ENCODE measurements around the gene PLD2. TPM values are rescaled to one million over a fixed set of nuclear protein-coding genes. Genes with fewer than 3 reads are reported as not detected.
A peak's percentile ranks its signal among the peaks of the same experiment; 100 is the strongest.

Gene PLD2
- polyA plus RNA-seq, 2 donors, result 66.9 to 67.4 TPM

GRCh38 chr17:4839221-4839620 lies 32.3 kb downstream of the PLD2 start:
- WGBS, 2 donors, result 87 to 92% methylated on average over 8 of the region's 8 CpGs
- Histone ChIP-seq H3K4me3 (ENCODE audit: low read depth in 1 of 2, low read length in 2 of 2) (no peak overlapping the region), H3K27ac (ENCODE audit: low read depth in 2 of 2, low read length in 1 of 2) (no peak overlapping the region), H3K36me3 (ENCODE audit: control insufficient read depth in 2 of 2, insufficient read depth in 2 of 2, low read length in 1 of 2) (peaks cover 0 to 4% of the 10 kb centered on the region in 2 donors), H3K27me3 (ENCODE audit: control insufficient read depth in 1 of 2, insufficient read depth in 2 of 2, low read length in 2 of 2) (no peaks in the 10 kb centered on the region), H3K4me1 (ENCODE audit: control insufficient read depth in 2 of 2, insufficient read depth in 2 of 2, low read length in 1 of 2) (peaks cover 7 to 16% of the 10 kb centered on the region in 2 donors), H3K9me3 (ENCODE audit: control insufficient read depth in 2 of 2, insufficient read depth in 1 of 2, low read depth in 1 of 2, low read length in 1 of 2) (no peaks in the 10 kb centered on the region)

- H3K4me1 ChIP-seq (ENCODE audit: control insufficient read depth in 2 of 2, insufficient read depth in 2 of 2, low read length in 1 of 2), result peaks cover 7 to 14% of the 10 kb centered on the region in 2 donors
- peaks cover 0 to 7% of the 10 kb centered on the region in 2 donors for H3K36me3 ChIP-seq (ENCODE audit: control insufficient read depth in 2 of 2, insufficient read depth in 2 of 2, low read length in 1 of 2)
- no peaks in the 10 kb centered on the region for H3K9me3 ChIP-seq (ENCODE audit: control insufficient read depth in 2 of 2, insufficient read depth in 1 of 2, low read depth in 1 of 2, low read length in 1 of 2)
- peak overlapping the region in 1 of 2 donors; percentile 44 for H3K27ac ChIP-seq (ENCODE audit: low read depth in 2 of 2, low read length in 1 of 2)
- H3K27me3 ChIP-seq (ENCODE audit: control insufficient read depth in 1 of 2, insufficient read depth in 2 of 2, low read length in 2 of 2), result no peaks in the 10 kb centered on the region
- 69 to 75% methylated on average over 8 of the region's 8 CpGs for WGBS, 2 donors
- H3K4me3 ChIP-seq (ENCODE audit: low read depth in 1 of 2, low read length in 2 of 2), result no peak overlapping the region
Measured at GRCh38 chr17:4839965-4840892, 33.3 kb downstream of the PLD2 start.

DNA sequence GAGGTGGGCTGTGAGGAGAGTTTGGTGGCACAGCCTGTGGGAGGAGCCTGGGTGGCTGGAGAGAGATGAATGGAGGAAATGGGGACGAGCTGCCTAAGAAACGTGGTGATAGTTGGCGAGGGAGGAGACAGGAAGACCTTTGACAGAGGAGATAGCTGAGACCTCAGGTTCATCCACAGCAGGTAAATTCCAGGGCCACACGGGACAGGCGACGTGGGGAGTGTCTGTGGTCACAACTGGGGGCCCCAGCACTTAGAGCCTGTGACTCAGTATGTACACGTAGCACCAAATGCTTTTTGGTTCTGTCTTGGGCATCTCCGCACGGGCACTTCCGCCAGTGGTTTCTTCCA lies 33.9 kb downstream of the PLD2 start:
- 83 to 86% methylated on average over 9 to 10 of the region's 10 CpGs for WGBS, 2 donors
- no peaks in the 10 kb centered on the region for H3K27me3 ChIP-seq (ENCODE audit: control insufficient read depth in 1 of 2, insufficient read depth in 2 of 2, low read length in 2 of 2)
- H3K36me3 ChIP-seq (ENCODE audit: control insufficient read depth in 2 of 2, insufficient read depth in 2 of 2, low read length in 1 of 2), result peaks cover 0 to 7% of the 10 kb centered on the region in 2 donors
- no peaks in the 10 kb centered on the region for H3K9me3 ChIP-seq (ENCODE audit: control insufficient read depth in 2 of 2, insufficient read depth in 1 of 2, low read depth in 1 of 2, low read length in 1 of 2)
- H3K4me3 ChIP-seq (ENCODE audit: low read depth in 1 of 2, low read length in 2 of 2), result no peak overlapping the region
- peaks cover 9 to 16% of the 10 kb centered on the region in 2 donors for H3K4me1 ChIP-seq (ENCODE audit: control insufficient read depth in 2 of 2, insufficient read depth in 2 of 2, low read length in 1 of 2)
- H3K27ac ChIP-seq (ENCODE audit: low read depth in 2 of 2, low read length in 1 of 2), result peak overlapping the region in 1 of 2 donors; percentile 44

GRCh38 chr17:4842376-4842775 lies 35.4 kb downstream of the PLD2 start:
- 93 to 94% methylated on average over 3 of the region's 3 CpGs for WGBS, 2 donors
- Histone ChIP-seq H3K4me3 (ENCODE audit: low read depth in 1 of 2, low read length in 2 of 2) (no peak overlapping the region), H3K27me3 (ENCODE audit: control insufficient read depth in 1 of 2, insufficient read depth in 2 of 2, low read length in 2 of 2) (no peaks in the 10 kb centered on the region), H3K27ac (ENCODE audit: low read depth in 2 of 2, low read length in 1 of 2) (no peak overlapping the region), H3K36me3 (ENCODE audit: control insufficient read depth in 2 of 2, insufficient read depth in 2 of 2, low read length in 1 of 2) (peaks cover 0 to 9% of the 10 kb centered on the region in 2 donors), H3K9me3 (ENCODE audit: control insufficient read depth in 2 of 2, insufficient read depth in 1 of 2, low read depth in 1 of 2, low read length in 1 of 2) (no peaks in the 10 kb centered on the region), H3K4me1 (ENCODE audit: control insufficient read depth in 2 of 2, insufficient read depth in 2 of 2, low read length in 1 of 2) (peaks cover 10 to 22% of the 10 kb centered on the region in 2 donors)

DNA sequence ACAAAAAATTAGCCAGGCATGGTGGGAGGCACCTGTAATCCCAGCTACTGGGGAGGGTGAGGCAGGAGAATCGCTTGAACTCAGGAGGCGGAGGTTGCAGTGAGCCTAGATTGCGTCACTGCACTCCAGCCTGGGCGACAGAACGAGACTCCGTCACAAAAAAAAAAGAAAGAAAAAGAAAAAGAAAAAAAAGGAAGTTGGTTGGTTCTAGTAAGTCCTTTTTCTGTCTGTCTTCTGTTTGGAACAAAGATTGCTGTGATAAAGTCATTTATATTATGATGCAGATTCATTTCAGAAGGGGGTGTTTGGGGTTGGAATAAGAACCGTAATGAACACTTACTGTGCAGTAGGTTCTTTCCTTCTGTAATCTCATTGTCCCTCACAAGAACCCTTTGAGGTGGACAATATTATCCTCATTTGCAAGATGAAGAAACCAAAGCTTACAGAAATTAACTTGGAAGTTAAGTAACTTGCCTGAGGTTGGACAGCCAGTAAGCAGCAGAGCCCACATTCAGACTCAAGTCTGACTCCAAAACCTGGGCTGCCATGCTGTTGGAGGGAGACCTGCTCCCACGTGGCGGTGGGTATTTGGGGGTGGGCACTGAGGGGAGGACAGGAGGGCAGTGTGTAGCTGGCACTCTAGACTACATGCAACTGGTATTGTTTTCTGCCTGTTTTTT lies 36.5 kb downstream of the PLD2 start:
- no peaks in the 10 kb centered on the region for H3K9me3 ChIP-seq (ENCODE audit: control insufficient read depth in 2 of 2, insufficient read depth in 1 of 2, low read depth in 1 of 2, low read length in 1 of 2)
- H3K27me3 ChIP-seq (ENCODE audit: control insufficient read depth in 1 of 2, insufficient read depth in 2 of 2, low read length in 2 of 2), result no peaks in the 10 kb centered on the region
- peaks cover 10 to 18% of the 10 kb centered on the region in 2 donors for H3K4me1 ChIP-seq (ENCODE audit: control insufficient read depth in 2 of 2, insufficient read depth in 2 of 2, low read length in 1 of 2)
- 75 to 88% methylated on average over 9 of the region's 9 CpGs for WGBS, 2 donors
- H3K36me3 ChIP-seq (ENCODE audit: control insufficient read depth in 2 of 2, insufficient read depth in 2 of 2, low read length in 1 of 2), result peaks cover 0 to 5% of the 10 kb centered on the region in 2 donors
- no peak overlapping the region for H3K27ac ChIP-seq (ENCODE audit: low read depth in 2 of 2, low read length in 1 of 2)
- H3K4me3 ChIP-seq (ENCODE audit: low read depth in 1 of 2, low read length in 2 of 2), result no peak overlapping the region

GRCh38 chr17:4845118-4845517 lies 38.2 kb downstream of the PLD2 start:
- Histone ChIP-seq H3K4me1 (ENCODE audit: control insufficient read depth in 2 of 2, insufficient read depth in 2 of 2, low read length in 1 of 2) (peaks cover 10 to 24% of the 10 kb centered on the region in 2 donors), H3K36me3 (ENCODE audit: control insufficient read depth in 2 of 2, insufficient read depth in 2 of 2, low read length in 1 of 2) (peaks cover 0 to 5% of the 10 kb centered on the region in 2 donors), H3K4me3 (ENCODE audit: low read depth in 1 of 2, low read length in 2 of 2) (no peak overlapping the region), H3K27me3 (ENCODE audit: control insufficient read depth in 1 of 2, insufficient read depth in 2 of 2, low read length in 2 of 2) (no peaks in the 10 kb centered on the region), H3K9me3 (ENCODE audit: control insufficient read depth in 2 of 2, insufficient read depth in 1 of 2, low read depth in 1 of 2, low read length in 1 of 2) (no peaks in the 10 kb centered on the region), H3K27ac (ENCODE audit: low read depth in 2 of 2, low read length in 1 of 2) (no peak overlapping the region)
- WGBS, 2 donors, result 84 to 86% methylated on average over 5 of the region's 5 CpGs

DNA sequence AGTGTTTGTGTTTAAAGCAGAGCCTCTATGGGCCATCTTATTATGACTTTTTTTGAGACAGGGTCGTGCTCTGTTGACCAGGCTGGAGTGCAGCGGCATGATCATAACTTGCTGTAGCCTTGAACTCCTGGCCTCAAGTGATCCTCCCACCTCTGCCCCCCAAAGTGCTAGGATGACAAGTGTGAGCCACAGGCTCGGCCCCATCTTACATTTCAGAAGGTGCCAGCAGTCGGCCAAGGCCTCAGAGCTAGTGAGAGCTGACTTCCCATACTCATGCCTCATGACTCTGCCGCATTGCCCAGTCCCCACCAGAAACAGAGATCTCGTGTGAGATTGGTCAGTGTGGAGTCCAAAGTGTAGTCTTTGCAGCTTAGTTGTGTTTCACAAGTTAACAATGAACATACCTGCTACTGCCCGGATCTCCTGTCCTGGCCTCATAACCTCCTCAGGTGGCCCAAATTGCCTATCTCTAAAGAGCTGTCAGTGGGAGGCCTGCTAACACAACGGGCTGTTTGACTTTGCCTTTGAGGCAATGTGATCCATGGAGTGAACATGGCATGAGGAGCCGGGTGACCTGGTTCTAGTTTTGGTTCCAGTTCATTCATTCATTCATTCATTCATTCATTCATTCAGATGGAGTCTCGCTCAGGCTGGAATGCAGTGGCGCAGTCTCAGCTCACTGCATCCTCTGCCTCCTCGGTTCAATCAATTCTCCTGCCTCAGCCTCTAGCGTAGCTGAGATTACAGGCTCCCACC lies 39.9 kb downstream of the PLD2 start:
- peaks cover 0 to 5% of the 10 kb centered on the region in 2 donors for H3K36me3 ChIP-seq (ENCODE audit: control insufficient read depth in 2 of 2, insufficient read depth in 2 of 2, low read length in 1 of 2)
- H3K9me3 ChIP-seq (ENCODE audit: control insufficient read depth in 2 of 2, insufficient read depth in 1 of 2, low read depth in 1 of 2, low read length in 1 of 2), result no peaks in the 10 kb centered on the region
- WGBS, 2 donors, result 84 to 90% methylated on average over 13 of the region's 13 CpGs
- H3K4me3 ChIP-seq (ENCODE audit: low read depth in 1 of 2, low read length in 2 of 2), result no peak overlapping the region
- H3K4me1 ChIP-seq (ENCODE audit: control insufficient read depth in 2 of 2, insufficient read depth in 2 of 2, low read length in 1 of 2), result peaks cover 3 to 25% of the 10 kb centered on the region in 2 donors
- no peaks in the 10 kb centered on the region for H3K27me3 ChIP-seq (ENCODE audit: control insufficient read depth in 1 of 2, insufficient read depth in 2 of 2, low read length in 2 of 2)
- peak overlapping the region in 1 of 2 donors; percentile 51 for H3K27ac ChIP-seq (ENCODE audit: low read depth in 2 of 2, low read length in 1 of 2)

GRCh38 chr17:4849011-4849536 lies 42.1 kb downstream of the PLD2 start:
- Histone ChIP-seq H3K4me1 (ENCODE audit: control insufficient read depth in 2 of 2, insufficient read depth in 2 of 2, low read length in 1 of 2) (peaks cover 4 to 37% of the 10 kb centered on the region in 2 donors), H3K27ac (ENCODE audit: low read depth in 2 of 2, low read length in 1 of 2) (peak overlapping the region; percentile 92 to 97), H3K27me3 (ENCODE audit: control insufficient read depth in 1 of 2, insufficient read depth in 2 of 2, low read length in 2 of 2) (no peaks in the 10 kb centered on the region), H3K9me3 (ENCODE audit: control insufficient read depth in 2 of 2, insufficient read depth in 1 of 2, low read depth in 1 of 2, low read length in 1 of 2) (no peaks in the 10 kb centered on the region), H3K4me3 (ENCODE audit: low read depth in 1 of 2, low read length in 2 of 2) (no peak overlapping the region), H3K36me3 (ENCODE audit: control insufficient read depth in 2 of 2, insufficient read depth in 2 of 2, low read length in 1 of 2) (peaks cover 0 to 5% of the 10 kb centered on the region in 2 donors)
- 43 to 62% methylated on average over 5 of the region's 5 CpGs for WGBS, 2 donors

DNA sequence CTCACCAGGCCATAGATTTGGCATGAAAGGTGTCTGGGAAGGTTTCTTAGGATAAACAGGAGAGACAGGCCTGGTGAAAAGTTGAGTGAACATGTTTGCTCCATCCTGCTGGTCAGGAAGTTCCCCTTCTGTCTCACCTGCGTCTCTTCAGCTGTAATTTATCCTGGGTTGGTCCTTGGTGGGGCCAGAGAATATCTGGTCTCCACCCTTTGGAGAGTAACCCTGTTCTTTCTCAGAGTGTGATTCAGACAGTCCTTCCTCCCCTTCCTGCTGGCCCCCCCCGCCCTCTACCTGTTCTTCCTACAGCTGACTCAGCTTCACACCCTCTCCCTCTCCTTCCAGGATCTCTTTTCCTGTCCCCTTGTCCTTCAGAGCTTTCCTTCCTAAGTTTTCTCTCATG lies 43.3 kb downstream of the PLD2 start:
- Histone ChIP-seq H3K27me3 (ENCODE audit: control insufficient read depth in 1 of 2, insufficient read depth in 2 of 2, low read length in 2 of 2) (no peaks in the 10 kb centered on the region), H3K9me3 (ENCODE audit: control insufficient read depth in 2 of 2, insufficient read depth in 1 of 2, low read depth in 1 of 2, low read length in 1 of 2) (no peaks in the 10 kb centered on the region), H3K36me3 (ENCODE audit: control insufficient read depth in 2 of 2, insufficient read depth in 2 of 2, low read length in 1 of 2) (peaks cover 0 to 2% of the 10 kb centered on the region in 2 donors), H3K4me1 (ENCODE audit: control insufficient read depth in 2 of 2, insufficient read depth in 2 of 2, low read length in 1 of 2) (peaks cover 7 to 39% of the 10 kb centered on the region in 2 donors), H3K4me3 (ENCODE audit: low read depth in 1 of 2, low read length in 2 of 2) (no peak overlapping the region), H3K27ac (ENCODE audit: low read depth in 2 of 2, low read length in 1 of 2) (peak overlapping the region; percentile 92 to 97)
- 53 to 61% methylated on average over 2 of the region's 2 CpGs for WGBS, 2 donors

Measured in esophagus (tissue), 2 donors.